Epithelial cell of proximal tubule (primary cell): Measurements from ENCODE around the gene TCHH. TPM values are rescaled to one million over a fixed set of nuclear protein-coding genes. Genes with fewer than 3 reads are reported as not detected.

Experiments used
- DNase-seq: peaks from one replicate; pipeline ENCODE4 v3.0.0-alpha.2; 2011; ENCODE audit warnings: low read depth
- H3K4me3 ChIP-seq: 2 replicates; pipeline ENCODE4 v1.5.1; 2011; ENCODE audit warnings: low read depth, mild to moderate bottlenecking, low read length
- CTCF ChIP-seq: conservative IDR thresholded peaks from 2 replicates; pipeline ENCODE4 v1.5.1; 2012; ENCODE audit warnings: low read depth, mild to moderate bottlenecking, low read length
- total RNA-seq: library from RNA; depleted of rRNA; stranded (reverse); fragments of >200 nt; gene quantifications from 2 replicates; pipeline ENCODE4 v1.2.3, GENCODE V29; 2015

The TCHH gene
- total RNA-seq, 1 donor from 2014 or later: under 0.01 TPM

- DNase-seq: no peak
- no peak for TF ChIP-seq CTCF
- H3K4me3 ChIP-seq: peak overlapping the region; percentile 44
These were observed 3.0 kb downstream of the TCHH start for GRCh38 chr1:152112101-152112884.

GRCh38 chr1:152111515-152111968 is 3.7 kb downstream of the TCHH start:
- H3K4me3 ChIP-seq: peak overlapping the region; percentile 57
- DNase-seq: no peak
- TF ChIP-seq CTCF: no peak

GRCh38 chr1:152110860-152111514 is 4.3 kb downstream of the TCHH start:
- DNase-seq: no peak
- TF ChIP-seq CTCF: no peak

GRCh38 chr1:152110365-152110859 is 4.8 kb downstream of the TCHH start:
- peak overlapping the region; percentile 57 for H3K4me3 ChIP-seq
- no peak for TF ChIP-seq CTCF
- DNase-seq: no peak

More at GRCh38 chr1:152110860-152111514, 4.3 kb downstream of the TCHH start:
- H3K4me3 ChIP-seq: peak overlapping the region; percentile 57

- TF ChIP-seq CTCF: no peak
- DNase-seq: no peak
- H3K4me3 ChIP-seq: peak overlapping the region; percentile 57
These were observed 5.3 kb downstream of the TCHH start for GRCh38 chr1:152109998-152110294.

GRCh38 chr1:152109231-152109997 is 5.8 kb downstream of the TCHH start:
- no peak for DNase-seq
- no peak for TF ChIP-seq CTCF
- H3K4me3 ChIP-seq: peak overlapping the region; percentile 57
